Loucy (cell line): Measurements from ENCODE around the gene SSBP2.

Source experiments
- H2AFZ ChIP-seq: fragments of 200-600 bp; sonication (generic); 2 replicates; pipeline ENCODE4 v1.6.0; 2016; ENCODE audit warnings: antibody characterized with exemption, mild to moderate bottlenecking, low read length, moderate library complexity
- H3F3A ChIP-seq: fragments of 200-600 bp; 2 replicates; pipeline ENCODE4 v1.6.0; 2016; ENCODE audit warnings: antibody characterized with exemption, low read depth, mild to moderate bottlenecking
- H3K27me3 ChIP-seq: fragments of 200-600 bp; sonication (generic); 2 replicates; pipeline ENCODE4 v1.6.1; 2014; ENCODE audit warnings: low read length, mild to moderate bottlenecking; ENCODE audit not compliant: insufficient read depth, poor library complexity, severe bottlenecking
- H3K36me3 ChIP-seq: fragments of 200-600 bp; sonication (generic); 2 replicates; pipeline ENCODE4 v1.6.1; 2016; ENCODE audit warnings: low read length; ENCODE audit not compliant: insufficient read depth
- H3K4me1 ChIP-seq: fragments of 200-600 bp; sonication (generic); 2 replicates; pipeline ENCODE4 v1.5.1; 2014; ENCODE audit warnings: low read length, mild to moderate bottlenecking; ENCODE audit not compliant: insufficient read depth, poor library complexity, severe bottlenecking
- H3K4me2 ChIP-seq: fragments of 200-600 bp; sonication (generic); 2 replicates; pipeline ENCODE4 v1.6.0; 2014; ENCODE audit warnings: antibody characterized with exemption, low read length, low read depth, mild to moderate bottlenecking; ENCODE audit not compliant: poor library complexity, severe bottlenecking
- H3K4me3 ChIP-seq: fragments of 200-600 bp; sonication (generic); 2 replicates; pipeline ENCODE4 v1.5.1; 2014; ENCODE audit warnings: low read length, mild to moderate bottlenecking, mixed read lengths; ENCODE audit not compliant: poor library complexity, severe bottlenecking
- H3K79me2 ChIP-seq: fragments of 200-600 bp; sonication (generic); 2 replicates; pipeline ENCODE4 v1.6.1; 2014; ENCODE audit warnings: low read length; ENCODE audit not compliant: insufficient read depth
- H3K9ac ChIP-seq: fragments of 200-600 bp; sonication (generic); 2 replicates; pipeline ENCODE4 v1.6.0; 2014; ENCODE audit warnings: mild to moderate bottlenecking, low read depth, low read length, moderate library complexity; ENCODE audit not compliant: poor library complexity, severe bottlenecking
- H3K9me2 ChIP-seq: fragments of 200-600 bp; sonication (generic); replicated peaks from 2 replicates; pipeline ENCODE4 v1.6.1; 2016; ENCODE audit warnings: low read depth, low read length, mixed read lengths
- H3K9me3 ChIP-seq: fragments of 200-600 bp; sonication (generic); 2 replicates; pipeline ENCODE4 v1.6.1; 2014; ENCODE audit warnings: mild to moderate bottlenecking, antibody characterized with exemption, low read length, low read depth; ENCODE audit not compliant: insufficient read depth
- H4K20me1 ChIP-seq: fragments of 200-600 bp; sonication (generic); 2 replicates; pipeline ENCODE4 v1.6.0; 2014; ENCODE audit warnings: antibody characterized with exemption, low read length, mild to moderate bottlenecking; ENCODE audit not compliant: insufficient read depth, poor library complexity, severe bottlenecking
- EZH2phosphoT487 ChIP-seq: fragments of 200-600 bp; IDR thresholded peaks from 2 replicates; pipeline ENCODE4 v1.6.1; 2018; ENCODE audit warnings: antibody characterized with exemption, mild to moderate bottlenecking, moderate library complexity, borderline replicate concordance
- TF ChIP-seq, protein P1 (sequence below): fragments of 200-600 bp; sonication (generic); conservative IDR thresholded peaks from 2 replicates; pipeline ENCODE4 v1.5.1; 2014; ENCODE audit warnings: mild to moderate bottlenecking, antibody characterized with exemption, low read length

The SSBP2 gene

DNA sequence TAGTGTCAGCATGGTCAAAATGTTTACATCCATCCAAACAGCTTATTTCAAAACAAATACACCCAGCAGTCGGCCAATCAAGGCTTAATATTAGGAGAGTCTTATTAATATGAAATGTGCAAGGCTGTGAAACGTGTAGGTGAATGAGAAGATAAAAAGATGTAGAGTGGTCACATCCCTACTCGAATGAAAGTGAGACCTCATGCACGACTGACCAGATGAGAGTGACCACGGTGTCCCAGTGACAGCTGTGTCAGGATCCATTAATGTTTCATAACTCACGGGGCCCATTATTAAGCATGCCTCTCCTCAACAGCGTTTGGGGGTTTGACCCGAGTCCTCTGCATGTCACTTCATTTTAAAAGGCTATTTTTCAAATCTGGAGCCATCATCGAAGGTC lies 39.4 kb upstream of the SSBP2 start:
- no peak for TF ChIP-seq EZH2phosphoT487
- TF ChIP-seq, protein P1, sequence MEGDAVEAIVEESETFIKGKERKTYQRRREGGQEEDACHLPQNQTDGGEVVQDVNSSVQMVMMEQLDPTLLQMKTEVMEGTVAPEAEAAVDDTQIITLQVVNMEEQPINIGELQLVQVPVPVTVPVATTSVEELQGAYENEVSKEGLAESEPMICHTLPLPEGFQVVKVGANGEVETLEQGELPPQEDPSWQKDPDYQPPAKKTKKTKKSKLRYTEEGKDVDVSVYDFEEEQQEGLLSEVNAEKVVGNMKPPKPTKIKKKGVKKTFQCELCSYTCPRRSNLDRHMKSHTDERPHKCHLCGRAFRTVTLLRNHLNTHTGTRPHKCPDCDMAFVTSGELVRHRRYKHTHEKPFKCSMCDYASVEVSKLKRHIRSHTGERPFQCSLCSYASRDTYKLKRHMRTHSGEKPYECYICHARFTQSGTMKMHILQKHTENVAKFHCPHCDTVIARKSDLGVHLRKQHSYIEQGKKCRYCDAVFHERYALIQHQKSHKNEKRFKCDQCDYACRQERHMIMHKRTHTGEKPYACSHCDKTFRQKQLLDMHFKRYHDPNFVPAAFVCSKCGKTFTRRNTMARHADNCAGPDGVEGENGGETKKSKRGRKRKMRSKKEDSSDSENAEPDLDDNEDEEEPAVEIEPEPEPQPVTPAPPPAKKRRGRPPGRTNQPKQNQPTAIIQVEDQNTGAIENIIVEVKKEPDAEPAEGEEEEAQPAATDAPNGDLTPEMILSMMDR, result no peak
- no peak overlapping the region for H2AFZ ChIP-seq
- H3K27me3 ChIP-seq, result no peaks in the 10 kb centered on the region
- H3K4me2 ChIP-seq, result no peak overlapping the region
- H3K79me2 ChIP-seq, result no peaks in the 10 kb centered on the region
- no peaks in the 10 kb centered on the region for H3K9me2 ChIP-seq
- H3K36me3 ChIP-seq, result no peaks in the 10 kb centered on the region
- H3K4me1 ChIP-seq, result peaks cover 27% of the 10 kb centered on the region
- H3K9ac ChIP-seq, result no peak overlapping the region
- H4K20me1 ChIP-seq, result no peaks in the 10 kb centered on the region
- no peak overlapping the region for H3K4me3 ChIP-seq
- no peaks in the 10 kb centered on the region for H3K9me3 ChIP-seq
- no peaks in the 10 kb centered on the region for H3F3A ChIP-seq

DNA sequence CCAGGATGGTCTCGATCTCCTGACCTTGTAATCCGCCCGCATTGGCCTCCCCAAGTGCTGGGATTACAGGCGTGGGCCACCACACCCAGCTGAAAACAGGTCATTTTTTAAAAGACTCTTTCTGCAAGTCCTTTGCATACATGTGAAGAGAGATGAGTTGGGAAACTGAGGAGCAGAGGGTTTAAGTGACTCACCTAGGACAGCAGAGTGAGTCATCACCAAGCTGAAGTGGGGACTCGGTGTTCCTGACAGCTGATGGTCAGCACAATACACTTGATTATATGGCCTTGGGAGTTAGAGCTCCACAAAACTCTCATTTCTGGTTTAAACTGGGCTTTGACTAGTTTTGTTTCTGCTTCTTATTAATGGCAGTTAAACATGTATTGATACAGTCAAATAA lies 38.1 kb upstream of the SSBP2 start:
- Histone ChIP-seq H3K9me3 (no peaks in the 10 kb centered on the region), H3K4me3 (no peak overlapping the region), H3K4me2 (no peak overlapping the region), H3K4me1 (peaks cover 23% of the 10 kb centered on the region), H3K9ac (no peak overlapping the region), H3K79me2 (no peaks in the 10 kb centered on the region), H3F3A (no peaks in the 10 kb centered on the region), H3K9me2 (no peaks in the 10 kb centered on the region), H3K27me3 (no peaks in the 10 kb centered on the region), H3K36me3 (no peaks in the 10 kb centered on the region), H2AFZ (no peak overlapping the region), H4K20me1 (no peaks in the 10 kb centered on the region)
- TF ChIP-seq, protein P1, result no peak
- no peak for TF ChIP-seq EZH2phosphoT487

DNA sequence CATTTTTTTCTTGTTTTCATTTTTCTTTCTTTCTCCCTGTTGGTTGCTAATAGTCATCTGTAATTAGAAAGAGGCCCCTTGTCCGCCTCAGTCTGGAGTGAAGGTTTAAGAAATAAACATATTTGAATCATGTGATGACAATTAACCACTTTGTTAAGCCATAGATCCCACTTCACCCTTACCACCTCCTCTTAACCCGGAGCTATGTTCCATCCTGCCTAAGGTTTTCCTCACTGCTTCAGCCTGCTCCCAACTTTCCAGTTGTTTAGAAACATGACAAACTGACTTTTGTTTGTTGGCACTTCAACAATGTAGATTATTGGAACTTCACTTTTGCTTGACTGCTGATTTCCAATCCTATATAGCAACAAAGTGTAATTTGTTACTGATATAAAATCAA lies 37.4 kb upstream of the SSBP2 start:
- peak overlapping the region; percentile 2 for H3K9ac ChIP-seq

More for the DNA sequence above, 37.4 kb upstream of the SSBP2 start:
- H3K4me3 ChIP-seq, result no peak overlapping the region
- no peaks in the 10 kb centered on the region for H3K27me3 ChIP-seq
- H3K9me3 ChIP-seq, result no peaks in the 10 kb centered on the region
- H3K36me3 ChIP-seq, result no peaks in the 10 kb centered on the region
- no peaks in the 10 kb centered on the region for H3K79me2 ChIP-seq
- H4K20me1 ChIP-seq, result no peaks in the 10 kb centered on the region
- TF ChIP-seq, protein P1, result no peak
- no peak for TF ChIP-seq EZH2phosphoT487
- H2AFZ ChIP-seq, result peak overlapping the region; percentile 62
- no peaks in the 10 kb centered on the region for H3F3A ChIP-seq
- H3K4me1 ChIP-seq, result peaks cover 23% of the 10 kb centered on the region
- no peaks in the 10 kb centered on the region for H3K9me2 ChIP-seq
- H3K4me2 ChIP-seq, result peak overlapping the region; percentile 53
